GM12872 (cell line): Measurements from ENCODE around the gene TRIOBP.

ENCODE experiments used
- CTCF ChIP-seq: IDR thresholded peaks from 3 replicates; pipeline ENCODE4 v1.5.1; 2011; ENCODE audit warnings: low read depth, mild to moderate bottlenecking, low read length, moderate library complexity; ENCODE audit not compliant: insufficient read depth

Gene TRIOBP

GRCh38 chr22:37811867-37812266, 115.0 kb downstream of the TRIOBP start:
- no peak for TF ChIP-seq CTCF

- TF ChIP-seq CTCF = no peak
Observed at GRCh38 chr22:37812869-37813678, 116.2 kb downstream of the TRIOBP start.

GRCh38 chr22:37815593-37815992, 118.7 kb downstream of the TRIOBP start:
- no peak for TF ChIP-seq CTCF

- no peak for TF ChIP-seq CTCF
Observed at GRCh38 chr22:37816543-37817180, 119.8 kb downstream of the TRIOBP start.

- peak; percentile 95 for TF ChIP-seq CTCF
Observed at GRCh38 chr22:37817705-37818408, 121.0 kb downstream of the TRIOBP start.

- peak; percentile 49 for TF ChIP-seq CTCF
Observed at GRCh38 chr22:37818409-37819104, 121.7 kb downstream of the TRIOBP start.

GRCh38 chr22:37819105-37819433, 122.2 kb downstream of the TRIOBP start:
- no peak for TF ChIP-seq CTCF
